ENCODE data around the gene XYLB.
"Not testable (repeated sequence)": the region's sequence is repeated elsewhere in the genome, so short reads cannot be mapped to it uniquely, and the experiment has no call there.

The XYLB gene

DNA sequence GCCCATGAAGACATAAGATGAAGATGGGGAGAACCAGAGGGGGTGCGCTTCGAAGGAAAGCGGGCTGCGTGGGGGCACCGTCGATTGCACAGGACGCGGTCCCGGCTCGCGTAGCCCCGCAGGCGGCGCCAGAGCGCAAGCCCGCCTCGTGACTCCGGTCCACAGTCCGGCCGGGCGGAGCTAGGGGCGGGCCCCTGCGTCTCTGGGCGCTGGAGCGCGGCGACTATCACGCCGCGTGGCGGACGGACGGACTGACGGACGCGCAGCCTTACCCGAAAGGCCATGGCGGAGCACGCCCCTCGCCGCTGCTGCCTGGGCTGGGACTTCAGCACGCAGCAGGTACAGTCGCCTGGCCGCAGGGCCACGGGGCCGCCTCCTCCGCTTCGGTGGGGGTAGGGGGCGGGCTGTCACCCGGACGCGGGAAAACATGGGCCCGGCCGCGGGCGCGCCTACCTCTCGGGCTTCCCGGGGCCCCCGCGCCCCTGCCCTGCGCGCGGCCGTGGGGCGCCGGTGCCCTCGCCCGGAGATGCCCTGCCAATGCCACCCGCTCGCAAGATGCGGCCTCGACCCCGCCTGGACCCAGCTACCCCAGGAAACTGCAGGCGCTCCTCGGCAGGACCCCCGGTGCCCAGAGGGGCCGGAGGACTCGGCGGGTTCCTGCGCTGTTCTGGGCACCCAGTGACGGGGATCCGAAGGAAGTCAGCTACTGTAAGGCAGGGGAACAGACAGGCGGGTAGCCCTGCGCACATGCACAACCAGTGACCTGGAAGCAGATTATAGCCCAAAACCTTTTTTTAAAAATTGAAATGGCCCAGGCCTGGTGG is at the start of gene XYLB:
XYLB (plus strand) TSS at position 199 of the 824 bp plus-strand sequence; CDS start at position 283, 84 bp downstream.
- DNase-seq, result peak; percentile 93

- not testable (repeated sequence) for DNase-seq
Measured at GRCh38 chr3:38297053-38297452, 49.5 kb upstream of the XYLB start.

- no peak for DNase-seq
Measured at GRCh38 chr3:38297537-38297936, 49.0 kb upstream of the XYLB start.

DNA sequence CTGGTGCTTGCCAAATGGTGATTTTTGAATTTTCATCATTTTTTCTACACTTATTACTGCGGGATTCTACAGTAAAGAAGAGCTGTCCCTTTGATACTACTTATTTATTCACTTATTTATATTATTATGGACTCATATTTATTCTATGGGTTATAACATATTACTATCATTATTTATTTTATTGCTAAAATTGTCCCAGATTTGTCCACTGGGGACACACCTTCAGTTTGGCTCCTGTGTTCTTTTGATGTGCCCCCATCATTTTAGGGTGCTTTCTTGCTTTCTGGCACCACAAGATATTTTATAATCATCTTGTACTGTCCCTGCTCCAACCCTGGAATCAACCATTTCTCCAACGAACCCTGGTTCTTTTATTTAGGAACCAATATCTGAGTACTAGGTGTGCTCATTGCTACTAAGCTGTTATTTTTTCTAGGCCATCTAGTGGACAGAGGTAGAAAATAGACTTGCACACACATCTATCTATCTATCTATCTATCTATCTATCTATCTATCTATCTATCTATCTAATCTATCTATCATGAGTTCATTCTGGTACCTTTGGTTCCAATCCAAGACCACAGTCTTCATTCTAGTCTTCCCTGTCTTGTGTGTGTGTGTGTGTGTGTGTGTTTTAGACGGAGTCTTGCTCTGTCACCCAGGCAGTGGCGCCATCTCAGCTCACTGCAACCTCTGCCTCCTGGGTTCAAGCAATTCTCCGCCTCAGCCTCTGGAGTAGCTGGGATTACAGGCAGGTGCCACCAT is 48.5 kb upstream of the XYLB start:
- no peak for DNase-seq

DNA sequence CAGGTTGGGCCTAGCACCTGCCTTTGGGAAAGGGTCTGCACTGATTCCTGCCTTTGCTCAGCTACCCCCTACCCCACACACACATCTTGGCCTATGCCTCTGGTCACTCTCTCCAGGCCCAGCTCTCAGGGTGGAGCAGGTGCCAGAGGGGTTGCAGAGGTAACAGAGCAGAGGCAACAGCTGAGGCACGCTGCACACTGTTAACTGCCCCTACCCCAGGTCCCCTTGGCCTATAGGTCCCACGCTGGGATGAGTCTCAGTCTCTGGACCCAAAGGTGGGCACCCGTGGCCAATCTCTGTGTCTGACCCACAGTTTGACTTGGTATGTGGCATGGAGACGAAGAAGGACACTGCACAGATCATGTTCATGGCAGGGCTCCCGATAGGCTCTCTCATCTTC is 39.6 kb upstream of the XYLB start:
- no peak for DNase-seq

DNA sequence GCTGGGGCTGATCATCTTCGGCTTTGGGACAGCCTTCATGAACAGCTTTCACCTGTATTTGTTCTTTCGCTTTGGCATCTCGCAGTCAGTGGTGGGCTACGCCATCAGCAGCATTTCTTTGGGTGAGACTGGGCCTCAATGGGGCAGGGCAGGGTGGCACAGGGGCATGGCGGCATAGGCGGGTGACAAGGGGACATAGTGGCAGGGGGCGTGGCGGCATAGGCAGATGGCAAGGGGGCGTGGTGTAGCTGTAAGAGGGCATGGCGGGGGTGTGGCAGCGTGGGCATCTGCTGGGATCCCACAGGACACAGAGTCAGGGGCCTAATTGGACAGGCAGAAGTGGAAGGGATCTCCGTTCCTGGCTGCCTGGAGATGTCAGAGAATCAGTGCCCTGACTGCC is 39.0 kb upstream of the XYLB start:
- DNase-seq, result no peak

GRCh38 chr3:38308456-38308855 is 38.1 kb upstream of the XYLB start:
- no peak for DNase-seq

GRCh38 chr3:38311476-38311875 is 35.1 kb upstream of the XYLB start:
- no peak for DNase-seq

DNA sequence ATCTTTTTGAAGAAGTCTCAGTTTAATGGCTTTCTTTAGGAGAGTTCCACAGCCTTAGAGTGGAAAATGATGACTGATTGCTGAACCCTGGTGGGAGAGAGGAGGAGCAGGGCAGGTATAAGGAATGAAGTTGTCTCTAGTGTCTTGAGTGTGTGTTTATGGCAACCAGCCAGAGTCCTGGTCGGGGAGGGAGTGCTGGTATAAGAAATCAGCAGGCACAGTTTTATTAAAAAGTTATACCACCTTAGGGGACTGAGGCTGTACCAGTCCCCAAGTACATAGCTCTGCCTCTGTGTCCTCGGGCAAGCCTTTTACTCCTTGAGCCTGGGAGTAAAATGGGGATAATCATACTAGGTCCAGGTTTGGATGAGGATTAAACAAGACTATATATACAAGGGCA is 34.6 kb upstream of the XYLB start:
- DNase-seq, result no peak

GRCh38 chr3:38312356-38312755 is 34.2 kb upstream of the XYLB start:
- DNase-seq, result no peak

DNA sequence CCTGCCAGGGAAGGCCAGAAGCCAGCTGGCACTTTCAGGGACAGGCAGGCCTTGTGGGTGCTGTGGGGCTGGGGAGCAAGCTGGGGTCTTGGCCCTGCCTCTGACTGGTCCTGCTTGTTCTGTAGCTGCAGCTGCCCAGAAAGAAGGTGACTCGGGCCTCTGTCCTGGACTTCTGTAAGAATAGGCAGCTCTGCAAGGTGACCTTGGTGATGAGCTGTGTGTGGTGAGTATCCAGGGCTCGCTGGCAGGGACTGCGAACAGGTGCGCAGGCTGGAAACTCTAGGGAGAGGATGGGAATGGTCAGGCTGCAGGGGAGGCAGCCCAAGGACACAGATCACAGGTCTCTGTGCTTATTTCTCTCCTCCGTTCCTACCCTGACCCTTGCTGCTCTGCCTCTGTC is 33.3 kb upstream of the XYLB start:
- no peak for DNase-seq

GRCh38 chr3:38313695-38314094 is 32.9 kb upstream of the XYLB start:
- no peak for DNase-seq

- DNase-seq, result no peak
Measured at GRCh38 chr3:38314112-38314763, 32.3 kb upstream of the XYLB start.

GRCh38 chr3:38314764-38315487 is 31.7 kb upstream of the XYLB start:
- DNase-seq, result no peak

DNA sequence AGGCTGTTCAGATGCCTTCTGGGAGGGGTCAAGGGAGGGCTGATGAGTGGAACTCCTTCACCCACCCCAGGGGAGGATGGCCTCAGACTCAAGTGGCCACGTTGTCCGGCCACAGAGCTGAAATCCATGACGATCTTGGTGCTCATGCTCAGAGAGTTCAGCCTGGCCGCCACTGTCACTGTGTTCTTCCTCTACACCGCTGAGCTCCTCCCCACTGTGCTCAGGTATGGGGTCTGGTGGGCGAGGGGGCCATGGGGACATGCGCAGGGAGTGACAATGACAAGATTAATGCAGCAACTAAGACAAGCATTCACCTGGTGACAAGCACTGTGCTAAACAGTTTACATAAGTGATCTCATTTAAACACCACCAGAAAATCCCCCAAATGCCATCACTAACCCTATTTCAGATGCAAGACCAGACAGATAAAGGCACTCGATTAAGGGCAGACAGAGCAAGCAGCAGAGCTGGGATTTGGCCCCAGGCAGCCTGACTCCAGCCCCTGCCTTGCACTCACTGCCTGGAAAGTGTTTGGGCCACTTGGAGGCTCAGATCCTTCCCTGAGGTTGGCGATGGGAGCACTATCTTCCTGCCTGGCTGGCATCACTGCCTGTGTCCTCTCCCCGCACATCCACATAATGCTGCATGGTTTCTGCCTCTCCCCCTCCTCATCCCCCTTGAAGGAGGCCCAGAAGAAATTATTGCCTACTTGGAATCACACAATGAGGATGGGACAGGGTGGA is 30.9 kb upstream of the XYLB start:
- no peak for DNase-seq

DNA sequence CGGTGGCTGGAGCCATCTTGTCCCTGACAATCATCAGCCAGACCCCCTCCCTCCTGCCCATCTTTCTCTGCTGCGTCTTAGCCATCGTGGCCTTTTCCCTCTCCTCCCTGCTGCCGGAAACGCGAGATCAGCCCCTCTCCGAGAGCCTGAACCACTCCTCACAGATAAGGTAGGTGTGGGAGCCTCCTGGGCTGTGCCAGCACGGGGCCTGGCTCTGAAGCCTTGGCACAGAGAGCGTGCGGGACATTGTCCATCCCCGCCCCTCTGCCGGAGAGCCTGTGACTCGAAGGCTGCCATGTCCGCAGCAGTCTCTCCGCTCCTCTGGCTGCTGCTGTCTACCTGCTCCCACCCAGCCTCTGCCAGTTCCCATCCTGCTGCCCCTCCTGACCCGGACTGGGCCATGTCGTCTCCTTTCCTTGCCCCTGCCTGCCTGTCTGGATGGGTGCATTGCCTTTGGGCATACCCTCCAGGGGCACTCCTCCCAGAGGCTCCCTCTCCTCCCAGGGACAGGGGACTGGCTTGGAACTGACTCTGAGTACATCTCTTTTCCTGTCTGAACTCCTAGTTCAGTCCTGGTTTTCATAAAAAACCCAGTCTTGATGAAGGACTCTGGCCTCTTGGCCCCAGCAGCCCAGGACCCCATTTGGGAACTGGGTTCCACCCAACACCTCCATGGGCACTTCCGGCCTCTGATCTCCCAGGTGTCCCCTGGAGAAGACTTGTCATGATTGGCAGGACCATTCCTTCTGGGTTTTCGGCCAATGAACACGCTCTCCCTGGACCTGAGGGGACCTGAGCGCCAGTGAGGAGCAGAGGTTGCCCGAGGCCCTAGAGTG is 30.0 kb upstream of the XYLB start:
- DNase-seq, result no peak

- DNase-seq, result peak; percentile 21
Measured at GRCh38 chr3:38317192-38317759, 29.3 kb upstream of the XYLB start.

GRCh38 chr3:38318766-38319671 is 27.6 kb upstream of the XYLB start:
- DNase-seq, result no peak

DNA sequence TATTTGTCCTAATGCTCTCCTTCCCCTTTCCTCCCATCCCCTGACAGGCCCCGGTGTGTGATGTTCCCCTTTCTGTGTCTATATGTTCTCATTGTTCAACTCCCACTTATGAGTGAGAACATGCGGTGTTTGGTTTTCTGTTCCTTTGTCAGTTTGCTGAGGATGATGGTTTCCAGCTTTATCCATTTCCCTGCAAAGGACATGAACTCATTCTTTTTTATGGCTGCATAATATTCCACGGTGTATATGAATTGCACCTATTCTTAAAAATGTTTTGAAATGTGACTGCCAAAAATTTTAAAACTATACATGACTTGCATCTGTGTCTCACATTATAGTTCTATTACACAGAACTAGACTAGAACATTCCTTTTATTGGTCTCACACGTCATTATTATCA is 25.9 kb upstream of the XYLB start:
- not testable (repeated sequence) for DNase-seq

DNA sequence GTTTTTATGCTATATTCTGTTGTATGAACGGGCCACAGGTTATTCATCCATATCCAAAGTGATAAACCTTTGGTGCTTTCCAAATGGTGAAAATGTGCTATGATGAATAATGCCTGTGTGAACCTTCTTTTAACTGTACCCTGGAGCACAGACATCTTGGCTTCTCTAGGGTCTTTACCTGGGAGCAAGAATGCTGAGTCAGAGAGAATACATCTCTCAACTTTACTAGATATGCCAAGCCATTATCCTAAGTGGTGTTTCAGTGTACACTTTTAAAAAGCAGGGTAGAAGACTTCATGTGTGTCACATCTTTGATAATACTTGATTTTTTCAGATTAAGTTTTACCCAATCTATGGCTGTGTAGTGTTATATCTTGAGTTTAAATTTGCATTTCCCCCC is 23.5 kb upstream of the XYLB start:
- DNase-seq, result no peak
